ENCODE measurements around the gene STX3.

The STX3 gene

GRCh38 chr11:59771605-59772004 lies 16.4 kb downstream of the STX3 start:
- in situ Hi-C loops (cut with HindIII; ENCODE audit: low sequenced_read_pairs): no loop called here
- no peak for DNase-seq (ENCODE audit: low read depth, low spot score)
- TF ChIP-seq CTCF (IDR thresholded peaks at IDR 0.05; ENCODE audit: low read depth, low read length): no peak
- no peak overlapping the region for H3K4me3 ChIP-seq (ENCODE audit: low read depth, low read length)

GRCh38 chr11:59773083-59773440 lies 17.9 kb downstream of the STX3 start:
- DNase-seq (ENCODE audit: low read depth, low spot score): no peak
- no peak overlapping the region for H3K4me3 ChIP-seq (ENCODE audit: low read depth, low read length)
- TF ChIP-seq CTCF (IDR thresholded peaks at IDR 0.05; ENCODE audit: low read depth, low read length): no peak
- in situ Hi-C loops (cut with HindIII; ENCODE audit: low sequenced_read_pairs): no loop called here

GRCh38 chr11:59776210-59777066 lies 21.3 kb downstream of the STX3 start:
- H3K4me3 ChIP-seq (ENCODE audit: low read depth, low read length): no peak overlapping the region
- no peak for TF ChIP-seq CTCF (IDR thresholded peaks at IDR 0.05; ENCODE audit: low read depth, low read length)
- peak; percentile 68 for DNase-seq (ENCODE audit: low read depth, low spot score)
- in situ Hi-C loops (cut with HindIII; ENCODE audit: low sequenced_read_pairs): no loop called here

GRCh38 chr11:59777104-59777503 lies 21.9 kb downstream of the STX3 start:
- DNase-seq (ENCODE audit: low read depth, low spot score): no peak
- TF ChIP-seq CTCF (IDR thresholded peaks at IDR 0.05; ENCODE audit: low read depth, low read length): no peak
- no peak overlapping the region for H3K4me3 ChIP-seq (ENCODE audit: low read depth, low read length)
- in situ Hi-C loops (cut with HindIII; ENCODE audit: low sequenced_read_pairs): no loop called here

- TF ChIP-seq CTCF (IDR thresholded peaks at IDR 0.05; ENCODE audit: low read depth, low read length): no peak
- H3K4me3 ChIP-seq (ENCODE audit: low read depth, low read length): no peak overlapping the region
- in situ Hi-C loops (cut with HindIII; ENCODE audit: low sequenced_read_pairs): no loop called here
- no peak for DNase-seq (ENCODE audit: low read depth, low spot score)
Observed at GRCh38 chr11:59778122-59778521, 22.9 kb downstream of the STX3 start.

- H3K4me3 ChIP-seq (ENCODE audit: low read depth, low read length): no peak overlapping the region
- in situ Hi-C loops (cut with HindIII; ENCODE audit: low sequenced_read_pairs): no loop called here
- no peak for TF ChIP-seq CTCF (IDR thresholded peaks at IDR 0.05; ENCODE audit: low read depth, low read length)
- no peak for DNase-seq (ENCODE audit: low read depth, low spot score)
Observed at GRCh38 chr11:59779487-59779886, 24.3 kb downstream of the STX3 start.
